Subcutaneous abdominal adipose tissue (tissue), 5 donors: ENCODE data around the gene AACS.

Experiments
- H3K27ac ChIP-seq: one replicate; pipeline ENCODE4 v1.7.0; 2013; ENCODE audit warnings: low read depth, mild to moderate bottlenecking, inconsistent platforms, low read length, moderate library complexity
- H3K27me3 ChIP-seq, 5 donors: one replicate each; pipeline ENCODE4 v1.7.0; 2013; ENCODE audit warnings: low read length in 5 of 5, inconsistent platforms in 1 of 5; ENCODE audit not compliant: control insufficient read depth in 5 of 5, insufficient read depth in 4 of 5
- H3K36me3 ChIP-seq, 5 donors: one replicate each; pipeline ENCODE4 v1.7.0; 2013; ENCODE audit warnings: low read length in 5 of 5; ENCODE audit not compliant: control insufficient read depth in 5 of 5, insufficient read depth in 5 of 5
- H3K4me1 ChIP-seq, 5 donors: one replicate each; pipeline ENCODE4 v1.7.0; 2013; ENCODE audit warnings: low read length in 5 of 5, mild to moderate bottlenecking in 3 of 5, moderate library complexity in 1 of 5; ENCODE audit not compliant: control insufficient read depth in 5 of 5, insufficient read depth in 5 of 5
- H3K4me3 ChIP-seq, 5 donors: one replicate each; pipeline ENCODE4 v1.7.0; 2013; ENCODE audit warnings: low read length in 5 of 5, low read depth in 1 of 5
- H3K9ac ChIP-seq, 5 donors: one replicate each; pipeline ENCODE4 v1.7.0; 2013; ENCODE audit warnings: low read length in 5 of 5, mild to moderate bottlenecking in 4 of 5, moderate library complexity in 3 of 5
- H3K9me3 ChIP-seq, 5 donors: one replicate each; pipeline ENCODE4 v1.7.0; 2013; ENCODE audit warnings: low read length in 5 of 5; ENCODE audit not compliant: control insufficient read depth in 5 of 5
- donor health status: healthy.
- donor health status: healthy.
- donor health status: healthy.
- donor health status: healthy.
- donor health status: healthy.

Gene AACS

GRCh38 chr12:125184213-125184967 lies 119.2 kb downstream of the AACS start:
- peaks cover 22 to 69% (median 53%) of the 10 kb centered on the region in 5 donors for H3K27me3 ChIP-seq
- H3K36me3 ChIP-seq: no peaks in the 10 kb centered on the region

GRCh38 chr12:125185311-125185739 lies 120.1 kb downstream of the AACS start:
- Histone ChIP-seq H3K4me1 (peaks cover 1 to 24% (median 20%) of the 10 kb centered on the region in 5 donors), H3K27me3 (peaks cover 29 to 79% (median 63%) of the 10 kb centered on the region in 5 donors), H3K4me3 (peak overlapping the region in 2 of 5 donors; percentile 44 to 49), H3K9ac (no peak overlapping the region), H3K36me3 (no peaks in the 10 kb centered on the region), H3K9me3 (peaks cover 0 to 3% (median 0%) of the 10 kb centered on the region in 5 donors), H3K27ac (no peak overlapping the region)

More at GRCh38 chr12:125184213-125184967, 119.2 kb downstream of the AACS start:
- no peak overlapping the region for H3K27ac ChIP-seq
- no peak overlapping the region for H3K4me3 ChIP-seq
- peaks cover 1 to 24% (median 20%) of the 10 kb centered on the region in 5 donors for H3K4me1 ChIP-seq
- H3K9ac ChIP-seq: no peak overlapping the region
- peaks cover 0 to 3% (median 0%) of the 10 kb centered on the region in 5 donors for H3K9me3 ChIP-seq

GRCh38 chr12:125185740-125186470 lies 120.7 kb downstream of the AACS start, which contains the start of gene TMEM132B:
Gene TMEM132B, plus strand, starts transcription at chr12:125186386.
- no peak within 1 kb of the TSS for H3K9ac ChIP-seq
- peaks cover 1 to 24% (median 20%) of the 10 kb centered on the region in 5 donors for H3K4me1 ChIP-seq
- H3K27ac ChIP-seq: no peak within 1 kb of the TSS
- H3K36me3 ChIP-seq: no peaks in the 10 kb centered on the region
- peak within 1 kb of the TSS in 2 of 5 donors; percentile 44 to 49 for H3K4me3 ChIP-seq
- peaks cover 29 to 79% (median 63%) of the 10 kb centered on the region in 5 donors for H3K27me3 ChIP-seq
- peaks cover 0 to 3% (median 0%) of the 10 kb centered on the region in 5 donors for H3K9me3 ChIP-seq

GRCh38 chr12:125186471-125187147 lies 121.4 kb downstream of the AACS start:
- Histone ChIP-seq H3K27me3 (peaks cover 32 to 72% (median 64%) of the 10 kb centered on the region in 5 donors), H3K4me1 (peaks cover 1 to 24% (median 20%) of the 10 kb centered on the region in 5 donors), H3K4me3 (peak overlapping the region in 1 of 5 donors; percentile 49), H3K9me3 (no peaks in the 10 kb centered on the region), H3K27ac (no peak overlapping the region), H3K9ac (no peak overlapping the region), H3K36me3 (no peaks in the 10 kb centered on the region)

- Histone ChIP-seq H3K9me3 (no peaks in the 10 kb centered on the region), H3K9ac (no peak overlapping the region), H3K36me3 (no peaks in the 10 kb centered on the region), H3K4me1 (peaks cover 1 to 24% (median 20%) of the 10 kb centered on the region in 5 donors), H3K27me3 (peaks cover 32 to 75% (median 69%) of the 10 kb centered on the region in 5 donors), H3K4me3 (peak overlapping the region in 1 of 5 donors; percentile 49), H3K27ac (no peak overlapping the region)
Observed at GRCh38 chr12:125187148-125187745, 122.0 kb downstream of the AACS start.

GRCh38 chr12:125187780-125188741 lies 122.8 kb downstream of the AACS start:
- H3K27me3 ChIP-seq: peaks cover 36 to 74% (median 66%) of the 10 kb centered on the region in 5 donors
- H3K27ac ChIP-seq: no peak overlapping the region
- no peak overlapping the region for H3K9ac ChIP-seq
- no peak overlapping the region for H3K4me3 ChIP-seq
- peaks cover 1 to 24% (median 20%) of the 10 kb centered on the region in 5 donors for H3K4me1 ChIP-seq
- H3K36me3 ChIP-seq: no peaks in the 10 kb centered on the region
- H3K9me3 ChIP-seq: no peaks in the 10 kb centered on the region

- Histone ChIP-seq H3K4me3 (no peak overlapping the region), H3K9ac (no peak overlapping the region), H3K27ac (no peak overlapping the region), H3K27me3 (peaks cover 28 to 75% (median 64%) of the 10 kb centered on the region in 5 donors), H3K36me3 (no peaks in the 10 kb centered on the region), H3K4me1 (peaks cover 1 to 20% (median 15%) of the 10 kb centered on the region in 5 donors), H3K9me3 (no peaks in the 10 kb centered on the region)
Observed at GRCh38 chr12:125189015-125189414, 123.8 kb downstream of the AACS start.

GRCh38 chr12:125189502-125189901 lies 124.3 kb downstream of the AACS start:
- Histone ChIP-seq H3K9me3 (no peaks in the 10 kb centered on the region), H3K27me3 (peaks cover 28 to 75% (median 62%) of the 10 kb centered on the region in 5 donors), H3K4me1 (peaks cover 1 to 20% (median 15%) of the 10 kb centered on the region in 5 donors), H3K36me3 (no peaks in the 10 kb centered on the region), H3K9ac (no peak overlapping the region), H3K27ac (no peak overlapping the region), H3K4me3 (no peak overlapping the region)
